Right kidney (tissue), 1 donor: ENCODE results near the gene USP20.

ENCODE experiments used
- DNase-seq: peaks from one replicate; pipeline ENCODE4 v3.0.0-alpha.2; 2016

USP20 gene

DNA sequence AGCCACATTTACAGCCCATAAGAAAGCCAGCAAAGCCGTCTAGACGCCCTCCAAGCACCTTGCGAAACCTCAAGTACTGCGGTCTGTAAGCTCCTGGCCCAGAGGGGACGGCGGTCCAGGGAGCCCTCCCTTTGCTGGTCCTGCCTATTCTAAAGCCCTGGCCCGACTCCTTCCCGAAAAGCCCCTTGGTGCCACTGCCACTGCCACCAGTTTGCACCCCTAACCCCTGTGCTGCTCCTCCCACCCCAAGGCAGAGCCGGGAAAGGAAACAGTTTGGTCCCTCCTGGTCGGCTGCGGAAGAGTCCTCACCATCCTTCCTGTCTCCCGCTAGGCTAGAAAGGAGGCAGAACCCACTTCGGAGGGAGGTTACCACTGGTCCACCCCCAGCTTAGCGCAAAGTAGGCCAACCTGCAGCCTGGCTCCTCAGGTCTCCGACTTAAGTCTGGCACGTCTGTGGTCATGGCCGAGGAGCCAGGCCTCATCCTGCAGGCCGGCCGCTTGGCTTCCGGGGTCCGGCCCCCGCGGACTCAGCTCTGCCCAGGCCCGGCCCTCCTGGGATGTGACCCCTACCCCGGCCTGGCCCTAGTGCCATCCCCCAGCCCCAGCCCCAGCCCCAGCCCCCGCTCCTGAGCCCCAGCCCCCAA is 12.2 kb upstream of the USP20 start:
- DNase-seq: no peak

- no peak for DNase-seq
Measured at GRCh38 chr9:129823542-129823934, 11.7 kb upstream of the USP20 start.

DNA sequence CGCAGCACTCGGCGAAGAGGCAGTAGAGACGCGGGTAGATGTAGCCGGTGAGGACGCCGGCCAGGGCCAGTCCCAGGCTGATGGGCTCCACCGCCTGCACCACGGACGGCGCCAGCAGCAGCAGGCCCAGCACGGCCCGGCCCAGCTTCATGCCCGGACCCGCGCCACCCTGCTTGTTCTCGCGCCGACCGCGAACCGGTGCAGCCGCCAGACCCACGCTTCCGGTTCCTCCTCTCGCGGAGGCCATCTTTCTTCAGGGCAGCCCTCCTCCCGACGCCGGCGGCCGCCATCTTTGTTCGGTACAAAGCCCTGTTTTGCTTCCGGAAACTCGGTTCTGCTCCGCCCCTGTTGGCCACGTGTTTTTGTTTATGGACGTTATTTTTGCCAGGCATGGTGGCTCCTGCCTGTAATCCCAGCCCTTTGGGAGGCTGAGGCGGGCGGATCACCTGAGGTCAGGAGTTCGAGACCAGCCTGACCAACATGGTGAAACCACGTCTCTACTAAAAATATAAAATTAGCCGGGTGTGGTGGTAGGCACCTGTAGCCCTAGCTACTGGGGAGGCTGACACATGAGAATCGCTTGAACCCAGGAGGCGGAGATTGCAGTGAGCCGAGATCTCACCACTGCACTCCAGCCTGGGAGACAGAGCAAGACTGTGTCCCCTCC is 11.2 kb upstream of the USP20 start, which contains the start of gene TOR1A:
Gene TOR1A, minus strand, starts transcription at position 202 of the 667 bp plus-strand sequence. Its CDS starts 51 bp downstream, at position 151.
- peak; percentile 91 for DNase-seq

DNA sequence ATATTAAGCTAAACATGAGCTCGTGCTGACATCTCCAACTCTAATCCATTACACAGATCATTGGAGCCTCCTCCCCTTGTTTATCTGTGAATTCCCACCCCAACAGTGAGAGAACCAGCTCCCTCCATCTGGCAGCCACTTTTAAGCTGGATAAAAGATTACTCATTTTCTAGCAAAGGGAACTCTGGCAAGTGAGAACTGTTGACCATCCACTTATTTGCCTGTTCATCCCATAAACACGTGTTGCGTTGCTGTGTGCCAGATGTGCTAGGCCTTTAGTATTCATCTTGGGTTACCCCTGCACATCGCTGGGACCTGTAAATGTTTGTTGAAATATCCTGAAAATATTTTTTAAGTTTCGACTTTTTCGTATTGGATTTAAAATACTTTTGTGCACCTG is 8.9 kb upstream of the USP20 start:
- no peak for DNase-seq

- DNase-seq: no peak
Measured at GRCh38 chr9:129826759-129827158, 8.5 kb upstream of the USP20 start.

GRCh38 chr9:129828051-129828450 is 7.2 kb upstream of the USP20 start:
- DNase-seq: no peak

GRCh38 chr9:129828969-129829368 is 6.3 kb upstream of the USP20 start:
- no peak for DNase-seq

- no peak for DNase-seq
Measured at GRCh38 chr9:129832982-129833381, 2.3 kb upstream of the USP20 start.

GRCh38 chr9:129834489-129835127 is 650 bp upstream of the USP20 start:
- no peak for DNase-seq

- DNase-seq: no peak
Measured at GRCh38 chr9:129835860-129836223, 584 bp downstream of the USP20 start.

DNA sequence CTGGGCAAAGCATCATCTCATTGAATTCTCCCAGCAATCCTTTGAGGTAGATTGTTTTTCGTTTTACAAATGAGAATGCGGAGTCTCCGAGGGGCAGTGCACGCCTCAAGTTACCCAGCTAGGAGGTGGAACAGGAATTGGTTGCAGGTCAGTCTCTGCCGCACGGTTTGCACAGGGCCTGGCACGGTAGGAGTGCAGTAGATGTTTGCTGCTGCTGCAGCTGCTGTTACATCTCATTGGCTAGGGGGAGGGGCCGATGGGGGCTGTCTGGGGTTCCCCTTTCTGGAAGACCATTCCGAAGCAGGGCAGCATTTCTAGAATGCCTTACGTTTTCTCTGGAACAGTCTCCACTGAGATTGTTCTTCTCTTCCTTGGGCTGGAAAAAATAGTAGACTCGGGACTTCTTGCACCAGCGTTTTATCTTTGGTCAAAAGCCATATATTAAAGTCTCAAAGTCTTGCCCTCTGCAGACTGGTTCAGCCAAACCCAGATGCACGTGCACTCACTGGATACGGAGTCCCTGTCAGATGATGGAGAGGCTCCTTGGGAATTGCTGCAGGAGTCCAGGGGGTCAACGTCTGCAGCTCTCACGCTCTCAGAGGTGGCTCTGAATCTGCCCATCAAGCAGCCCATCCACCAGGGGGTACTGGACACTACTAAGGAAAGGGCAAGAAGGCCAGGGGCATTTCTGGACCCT is 1.2 kb downstream of the USP20 start:
- DNase-seq: no peak

- DNase-seq: no peak
Measured at GRCh38 chr9:129838707-129839259, 3.5 kb downstream of the USP20 start.

DNA sequence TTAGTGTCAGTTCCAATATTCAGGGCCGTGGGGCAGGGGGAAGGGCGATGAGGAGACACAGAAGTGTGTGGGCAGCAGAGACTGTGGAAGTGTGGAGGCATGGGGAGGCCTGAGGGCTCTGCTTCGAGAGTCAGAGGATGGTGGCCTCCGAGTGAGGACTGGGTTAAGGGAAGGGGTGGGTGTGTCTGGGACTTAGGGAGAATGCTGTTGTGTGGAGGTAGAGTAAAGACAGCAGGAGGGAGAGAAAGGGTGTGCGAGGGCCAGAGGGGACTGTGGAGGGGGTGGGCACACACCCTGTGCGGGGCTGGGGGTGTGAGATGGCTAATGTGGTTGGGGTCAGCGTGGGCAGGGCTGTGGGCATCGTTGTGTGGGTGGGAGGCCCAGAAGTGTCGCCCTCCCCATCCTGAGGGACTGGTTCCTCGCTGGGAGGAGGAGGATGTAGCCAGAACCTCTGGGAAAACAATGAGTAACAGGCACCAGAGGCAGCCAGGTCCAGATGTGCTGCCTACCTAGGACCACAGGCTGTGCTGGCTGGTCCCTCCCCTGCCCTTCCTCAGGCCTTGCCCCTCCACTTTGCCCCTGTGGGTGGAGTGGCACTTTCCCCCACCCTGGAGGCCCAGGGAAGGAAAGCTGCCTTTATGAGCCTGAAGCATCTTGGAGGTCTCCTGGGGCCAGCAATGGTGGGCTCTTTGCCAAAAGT is 4.2 kb downstream of the USP20 start:
- no peak for DNase-seq

GRCh38 chr9:129840034-129840433 is 4.8 kb downstream of the USP20 start:
- no peak for DNase-seq

DNA sequence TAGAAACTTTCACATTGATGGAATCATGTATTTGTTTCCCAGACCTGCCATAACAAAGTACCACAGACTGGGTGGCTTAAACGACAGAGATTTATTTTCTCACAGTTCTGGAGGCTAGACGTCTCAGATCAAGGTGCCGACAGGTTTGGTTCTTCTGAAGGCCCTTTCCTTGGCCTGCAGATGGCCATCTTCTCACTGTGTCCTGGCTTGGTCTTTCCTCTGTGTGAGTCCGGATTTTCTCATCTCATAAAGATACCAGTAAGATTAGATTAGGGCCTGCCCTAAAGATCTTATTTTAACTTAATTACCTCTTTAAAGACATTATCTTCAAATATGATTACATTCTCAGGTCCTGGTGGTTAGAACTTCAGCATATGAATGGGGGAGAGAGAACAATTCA is 5.8 kb downstream of the USP20 start:
- DNase-seq: no peak

DNA sequence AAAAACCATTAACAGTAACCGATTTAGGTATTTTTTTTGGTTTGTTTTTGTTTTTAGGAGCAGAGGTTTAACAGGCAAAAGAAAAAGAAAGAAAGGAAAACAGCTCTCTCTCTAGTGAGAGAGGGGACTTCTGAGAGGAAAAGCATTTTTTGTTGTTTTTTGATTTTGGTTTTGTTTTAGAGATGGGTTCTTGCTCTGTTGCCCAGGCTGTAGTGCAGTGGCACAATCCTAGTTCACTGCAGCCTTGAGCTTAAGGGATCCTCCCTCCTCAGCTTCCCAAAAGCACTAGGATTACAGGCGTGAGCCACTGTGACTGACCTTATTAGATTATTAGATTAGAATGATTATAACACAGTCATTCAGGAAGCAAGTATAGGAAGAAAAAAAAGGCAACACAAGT is 10.1 kb downstream of the USP20 start:
- no peak for DNase-seq

DNA sequence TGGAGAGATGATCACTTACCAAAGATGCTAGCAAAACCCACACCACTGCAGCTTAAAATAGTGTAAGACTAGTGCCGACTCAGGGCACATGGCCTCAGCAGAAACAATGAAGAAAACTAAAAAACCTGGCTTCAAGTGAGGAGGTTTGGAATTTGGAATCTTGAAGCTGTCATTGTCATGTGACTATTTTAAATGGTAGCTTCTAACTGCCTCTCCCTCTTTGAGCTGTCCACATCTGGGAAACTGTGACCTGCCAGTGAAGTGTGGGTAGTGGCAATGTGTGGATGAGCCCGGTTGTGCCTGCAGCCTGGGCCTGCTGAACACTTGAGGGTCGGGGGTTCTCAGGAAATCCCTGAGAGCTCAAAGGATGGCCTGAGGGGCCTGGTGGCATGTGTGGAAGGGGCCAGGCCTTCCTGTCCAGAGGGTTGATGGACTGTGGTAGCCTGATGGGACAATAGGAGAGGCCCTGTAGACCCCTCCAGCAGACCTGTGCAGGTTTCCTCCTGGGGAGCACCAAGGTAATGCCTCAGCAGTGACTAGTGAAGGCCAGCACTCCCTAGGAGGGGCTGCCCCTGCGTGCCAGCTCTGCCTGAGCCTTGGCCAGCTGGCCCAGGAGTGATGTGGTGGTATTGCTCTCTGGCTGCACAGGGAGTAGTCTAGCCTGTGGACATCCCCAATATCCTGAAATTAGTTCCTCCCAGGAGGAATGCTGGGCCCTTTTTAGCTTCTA is 13.6 kb downstream of the USP20 start:
- DNase-seq: no peak

DNA sequence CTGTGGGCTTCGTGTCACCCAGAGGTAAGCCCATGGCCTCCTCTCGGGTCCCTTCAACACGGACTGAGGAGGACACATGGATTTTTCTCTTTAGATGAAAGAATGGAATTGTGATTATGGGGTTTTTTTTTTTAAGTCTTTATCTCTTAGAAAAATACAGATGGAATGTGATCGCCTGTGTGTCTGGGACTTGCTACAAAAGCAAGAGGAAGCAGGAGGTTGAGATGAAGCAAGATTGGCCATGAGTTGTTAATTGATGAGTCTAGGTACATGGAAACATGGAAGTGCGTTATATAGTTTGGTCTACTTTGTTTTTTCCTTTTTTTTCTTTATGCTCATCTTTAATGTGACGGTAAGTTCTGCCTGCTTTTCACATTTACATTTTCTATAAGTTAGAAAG is 14.6 kb downstream of the USP20 start:
- no peak for DNase-seq

DNA sequence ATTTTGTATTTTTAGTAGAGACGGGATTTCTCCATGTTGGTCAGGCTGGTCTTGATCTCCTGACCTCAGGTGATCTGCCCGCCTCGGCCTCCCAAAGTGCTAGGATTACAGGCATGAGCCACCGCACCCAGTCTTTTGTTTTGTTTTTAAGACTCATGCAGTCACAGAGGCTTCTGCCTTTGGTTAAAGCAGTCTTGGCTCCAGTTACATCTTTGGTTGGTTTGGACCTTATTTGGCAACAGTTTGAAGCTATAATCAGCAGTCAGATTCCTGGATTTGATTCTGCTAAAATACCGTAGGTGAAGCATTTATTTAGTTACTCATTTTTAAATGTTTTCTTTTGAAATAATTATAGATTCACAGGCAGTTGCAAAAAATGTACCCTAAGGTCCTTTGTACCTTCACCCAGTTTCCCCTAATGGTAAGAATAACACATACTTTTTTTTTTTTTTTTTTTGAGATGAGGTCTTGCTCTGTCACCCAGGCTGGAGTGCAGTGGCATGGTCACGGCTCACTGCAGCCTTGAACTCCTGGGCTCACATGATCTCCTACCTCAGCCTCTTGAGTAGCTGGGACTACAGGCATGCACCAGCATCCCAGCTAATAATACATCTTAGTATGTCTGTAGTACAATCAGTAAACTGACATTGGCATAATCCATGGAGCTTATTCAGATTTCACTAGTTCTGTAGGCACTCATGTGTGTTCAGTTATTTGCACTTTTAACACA is 15.7 kb downstream of the USP20 start:
- DNase-seq: no peak

GRCh38 chr9:129851821-129852220 is 16.6 kb downstream of the USP20 start:
- no peak for DNase-seq

GRCh38 chr9:129852579-129852978 is 17.3 kb downstream of the USP20 start:
- no peak for DNase-seq
